HepG2 (cell line): ENCODE data around the gene SNAPIN. TPM values are rescaled to one million over a fixed set of nuclear protein-coding genes. Genes with fewer than 3 reads are reported as not detected.
A peak's percentile ranks its signal among the peaks of the same experiment; 100 is the strongest.

Experiments
- ARID2 ChIP-seq: sonication (generic); formaldehyde crosslinking; IDR thresholded peaks from 2 replicates; pipeline ENCODE4 v1.8.1; 2022; ENCODE audit warnings: mild to moderate bottlenecking, missing genetic modification reagents, borderline replicate concordance
- EP300 ChIP-seq, 3 experiments: sonication (generic) in 1 of 3; formaldehyde crosslinking in 1 of 3; IDR thresholded peaks; 2 replicates each; pipeline versions ENCODE4 v1.5.1 to v1.6.1; 2011 to 2020; ENCODE audit warnings: low read depth in 2 of 3, low read length in 2 of 3, borderline replicate concordance in 1 of 3, improper control_type of control experiment in 1 of 3, mild to moderate bottlenecking in 1 of 3, missing genetic modification reagents in 1 of 3, moderate library complexity in 1 of 3
- FOXK2 ChIP-seq: fragments of 450-650 bp; IDR thresholded peaks from 2 replicates; pipeline ENCODE4 v1.6.1; 2016
- FOXO1 ChIP-seq: sonication (generic); formaldehyde crosslinking; IDR thresholded peaks from 2 replicates; pipeline ENCODE4 v1.4.0; 2020; ENCODE audit warnings: missing genetic modification reagents
- IRX3 ChIP-seq: sonication (generic); formaldehyde crosslinking; IDR thresholded peaks from 2 replicates; pipeline ENCODE4 v1.8.1; 2023; ENCODE audit warnings: mild to moderate bottlenecking, low read depth, missing genetic modification reagents, borderline replicate concordance
- JUND ChIP-seq: sonication (generic); formaldehyde crosslinking; IDR thresholded peaks from 2 replicates; pipeline ENCODE4 v1.8.0; 2022; ENCODE audit warnings: mild to moderate bottlenecking, missing genetic modification reagents
- KAT2B ChIP-seq: fragments of 150-350 bp; IDR thresholded peaks from 2 replicates; pipeline ENCODE4 v1.6.1; 2014; ENCODE audit warnings: low read depth, low read length, borderline replicate concordance
- KLF15 ChIP-seq: sonication (generic); formaldehyde crosslinking; IDR thresholded peaks from 2 replicates; pipeline ENCODE4 v1.8.1; 2023; ENCODE audit warnings: borderline replicate concordance, mild to moderate bottlenecking, inconsistent platforms, missing genetic modification reagents, mixed read lengths
- KMT2A ChIP-seq: sonication (generic); formaldehyde crosslinking; IDR thresholded peaks from 2 replicates; pipeline ENCODE4 v1.4.0; 2020; ENCODE audit warnings: missing genetic modification reagents
- KMT2B ChIP-seq: IDR thresholded peaks from 2 replicates; pipeline ENCODE4 v1.6.1; 2016; ENCODE audit warnings: missing genetic modification reagents, missing compliant biosample characterization
- LRRFIP1 ChIP-seq: sonication (generic); formaldehyde crosslinking; conservative IDR thresholded peaks from 2 replicates; pipeline ENCODE4 v1.4.0; 2020; ENCODE audit warnings: missing genetic modification reagents
- NFE2 ChIP-seq: sonication (generic); formaldehyde crosslinking; IDR thresholded peaks from 2 replicates; pipeline ENCODE4 v1.4.0; 2020; ENCODE audit warnings: missing genetic modification reagents
- NFRKB ChIP-seq: fragments of 450-650 bp; IDR thresholded peaks from 2 replicates; pipeline ENCODE4 v1.6.1; 2017
- POLR2A ChIP-seq, 2 experiments: IDR thresholded peaks; 2 replicates each; pipeline ENCODE4 v1.6.1; 2011; ENCODE audit warnings: low read depth in 2 of 2, low read length in 2 of 2, mild to moderate bottlenecking in 1 of 2, moderate library complexity in 1 of 2; ENCODE audit not compliant: insufficient read depth in 1 of 2
- TBX2 ChIP-seq: sonication (generic); formaldehyde crosslinking; IDR thresholded peaks from 2 replicates; pipeline ENCODE4 v1.5.0; 2020; ENCODE audit warnings: missing genetic modification reagents, mild to moderate bottlenecking, borderline replicate concordance
- TEF ChIP-seq: sonication (generic); formaldehyde crosslinking; IDR thresholded peaks from 2 replicates; pipeline ENCODE4 v1.5.0; 2020; ENCODE audit warnings: missing genetic modification reagents
- YY1 ChIP-seq: IDR thresholded peaks from 2 replicates; pipeline ENCODE4 v1.6.1; 2011; ENCODE audit warnings: low read length, low read depth, moderate library complexity, mild to moderate bottlenecking; ENCODE audit not compliant: insufficient read depth, insufficient replicate concordance
- ZNF224 ChIP-seq: sonication (generic); formaldehyde crosslinking; IDR thresholded peaks from 2 replicates; pipeline ENCODE4 v1.5.0; 2020; ENCODE audit warnings: mild to moderate bottlenecking, missing genetic modification reagents
- ZNF235 ChIP-seq: sonication (generic); formaldehyde crosslinking; IDR thresholded peaks from 2 replicates; pipeline ENCODE4 v1.8.1; 2023; ENCODE audit warnings: mild to moderate bottlenecking, missing genetic modification reagents, borderline replicate concordance
- ZNF317 ChIP-seq: sonication (generic); formaldehyde crosslinking; IDR thresholded peaks from 2 replicates; pipeline ENCODE4 v1.5.0; 2020; ENCODE audit warnings: mild to moderate bottlenecking, missing genetic modification reagents
- ZNF343 ChIP-seq: sonication (generic); formaldehyde crosslinking; IDR thresholded peaks from 2 replicates; pipeline ENCODE4 v1.4.0; 2020; ENCODE audit warnings: mild to moderate bottlenecking, missing genetic modification reagents
- ZNF383 ChIP-seq: sonication (generic); formaldehyde crosslinking; IDR thresholded peaks from 2 replicates; pipeline ENCODE4 v1.4.0; 2020; ENCODE audit warnings: missing genetic modification reagents, mild to moderate bottlenecking, borderline replicate concordance
- ZNF503 ChIP-seq: sonication (generic); formaldehyde crosslinking; IDR thresholded peaks from 2 replicates; pipeline ENCODE4 v1.4.0; 2020; ENCODE audit warnings: missing genetic modification reagents
- ZNF572 ChIP-seq: sonication (generic); formaldehyde crosslinking; IDR thresholded peaks from 2 replicates; pipeline ENCODE4 v1.5.1; 2020; ENCODE audit warnings: mild to moderate bottlenecking, missing genetic modification reagents
- ZNF891 ChIP-seq: sonication (generic); formaldehyde crosslinking; IDR thresholded peaks from 2 replicates; pipeline ENCODE4 v1.5.0; 2020; ENCODE audit warnings: mild to moderate bottlenecking, missing genetic modification reagents
- polyA plus RNA-seq, 8 experiments: library from polyadenylated mRNA; depleted of rRNA in 3 of 8; stranded (reverse) in 7 of 8; unstranded in 1 of 8; fragments of >200 nt; fragmentation: Illumina TruSeq in 4 of 8; extraction: Trizol in 4 of 8; gene quantifications; 2 replicates each; pipeline versions ENCODE4 v1.2.1 to v1.2.3, GENCODE V29; 2011 to 2016; ENCODE audit warnings: low read depth in 4 of 8, missing spikeins in 1 of 8, mixed read lengths in 1 of 8; ENCODE audit not compliant: insufficient read depth in 1 of 8
- total RNA-seq, 5 experiments: library from RNA; depleted of rRNA; stranded (reverse); fragments of >200 nt; fragmentation: Illumina TruSeq; extraction: Trizol; gene quantifications; 2 replicates each; pipeline ENCODE4 v1.2.3, GENCODE V29; 2016; ENCODE audit warnings: low read depth in 1 of 5
- TF ChIP-seq, protein P1 (sequence below): IDR thresholded peaks from 2 replicates; pipeline ENCODE4 v1.6.1; 2012; ENCODE audit warnings: inconsistent platforms

The SNAPIN gene
- total and polyA plus RNA-seq, 2 of the 13 experiments (the other 11 are each of a cell fraction or from before 2014, with no cell fraction given) = 23.9 to 25.7 TPM

GRCh38 chr1:153670859-153671627 lies 12.5 kb downstream of the SNAPIN start, which contains the start of gene ILF2 (continued):
- TF ChIP-seq LRRFIP1 (CRISPR knock-in tag) (no peak), JUND (CRISPR knock-in tag) (no peak), POLR2A (IDR thresholded peaks at IDR 0.05; ENCODE audit: insufficient read depth in 1 of 2, low read depth in 2 of 2, low read length in 2 of 2) (peak; percentile 89 to 94), IRX3 (CRISPR knock-in tag) (no peak), KMT2A (CRISPR knock-in tag) (0 out of 2 replicates have a peak, but pooled peaks have one; percentile 4), ZNF224 (CRISPR knock-in tag) (no peak), ZNF383 (CRISPR knock-in tag) (no peak), TEF (CRISPR knock-in tag) (no peak), KAT2B (0 out of 2 replicates have a peak, but pooled peaks have one; percentile 24), NFE2 (CRISPR knock-in tag) (no peak), FOXK2 (no peak), ZNF572 (no peak), ZNF235 (CRISPR knock-in tag) (no peak), FOXO1 (CRISPR knock-in tag) (no peak), ZNF317 (CRISPR knock-in tag) (no peak), KLF15 (CRISPR knock-in tag) (no peak; the same call in 1 of the 2 replicates), ZNF503 (CRISPR knock-in tag) (no peak), EP300 (IDR thresholded peaks at IDR 0.05; ENCODE audit: low read depth in 2 of 2, low read length in 2 of 2) (peak in 1 of 2 experiments; percentile 36; a peak in 1 of 4 replicates), EP300 (CRISPR knock-in tag; IDR thresholded peaks at IDR 0.05; ENCODE audit: borderline replicate concordance) (no peak), NFRKB (no peak), TBX2 (CRISPR knock-in tag) (peak; percentile 32; the same call in 1 of the 2 replicates), ZNF343 (no peak), ARID2 (CRISPR knock-in tag) (peak; percentile 31; the same call in 1 of the 2 replicates), KMT2B (CRISPR knock-in tag) (peak; percentile 73), ZNF891 (no peak), YY1 (peak; percentile 88)
- TF ChIP-seq, protein P1, sequence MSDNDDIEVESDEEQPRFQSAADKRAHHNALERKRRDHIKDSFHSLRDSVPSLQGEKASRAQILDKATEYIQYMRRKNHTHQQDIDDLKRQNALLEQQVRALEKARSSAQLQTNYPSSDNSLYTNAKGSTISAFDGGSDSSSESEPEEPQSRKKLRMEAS = peak; percentile 81
